ENCODE results near the gene APCDD1L. TPM values are rescaled to one million over a fixed set of nuclear protein-coding genes. Genes with fewer than 3 reads are reported as not detected.
A peak's percentile ranks its signal among the peaks of the same experiment; 100 is the strongest.

The APCDD1L gene
- total RNA-seq, 1 experiment from 2014 or later: 24.2 TPM

GRCh38 chr20:58467572-58468527, 47.3 kb downstream of the APCDD1L start:
- DNase-seq (ENCODE audit: low read depth): no peak

GRCh38 chr20:58466729-58467571, 48.2 kb downstream of the APCDD1L start:
- DNase-seq (ENCODE audit: low read depth): no peak

- DNase-seq (ENCODE audit: low read depth): no peak
Observed at GRCh38 chr20:58466095-58466708, 49.0 kb downstream of the APCDD1L start.

- no peak for DNase-seq (ENCODE audit: low read depth)
Observed at GRCh38 chr20:58464838-58465237, 50.4 kb downstream of the APCDD1L start.

- no peak for DNase-seq (ENCODE audit: low read depth)
Observed at GRCh38 chr20:58463256-58463655, 51.9 kb downstream of the APCDD1L start.

- DNase-seq (ENCODE audit: low read depth): peak; percentile 37
Observed at GRCh38 chr20:58461899-58462298, 53.3 kb downstream of the APCDD1L start.

GRCh38 chr20:58461104-58461503, 54.1 kb downstream of the APCDD1L start:
- no peak for DNase-seq (ENCODE audit: low read depth)

GRCh38 chr20:58459058-58459750, 56.0 kb downstream of the APCDD1L start:
- peak; percentile 27 for DNase-seq (ENCODE audit: low read depth)

GRCh38 chr20:58458342-58459057, 56.7 kb downstream of the APCDD1L start:
- peak; percentile 63 for DNase-seq (ENCODE audit: low read depth)

- DNase-seq (ENCODE audit: low read depth): peak; percentile 96
Observed at GRCh38 chr20:58457083-58457695, 58.0 kb downstream of the APCDD1L start.

GRCh38 chr20:58454460-58454859, 60.7 kb downstream of the APCDD1L start:
- DNase-seq (ENCODE audit: low read depth): no peak

GRCh38 chr20:58453391-58453790, 61.8 kb downstream of the APCDD1L start:
- no peak for DNase-seq (ENCODE audit: low read depth)

- DNase-seq (ENCODE audit: low read depth): no peak
Observed at GRCh38 chr20:58452667-58453255, 62.4 kb downstream of the APCDD1L start.

GRCh38 chr20:58450254-58450653, 64.9 kb downstream of the APCDD1L start:
- no peak for DNase-seq (ENCODE audit: low read depth)

- DNase-seq (ENCODE audit: low read depth): no peak
Observed at GRCh38 chr20:58449681-58450221, 65.4 kb downstream of the APCDD1L start.

GRCh38 chr20:58448958-58449357, 66.2 kb downstream of the APCDD1L start:
- DNase-seq (ENCODE audit: low read depth): no peak

- peak; percentile 71 for DNase-seq (ENCODE audit: low read depth)
Observed at GRCh38 chr20:58447511-58448391, 67.4 kb downstream of the APCDD1L start.

- no peak for DNase-seq (ENCODE audit: low read depth)
Observed at GRCh38 chr20:58446960-58447265, 68.3 kb downstream of the APCDD1L start.
